Adipose tissue (tissue), 3 donors: ENCODE measurements around the gene EPHA2. TPM values are rescaled to one million over a fixed set of nuclear protein-coding genes. Genes with fewer than 3 reads are reported as not detected.

Experiments
- polyA plus RNA-seq, 3 donors: library from polyadenylated mRNA; stranded (reverse); fragments of 200-250 nt; gene quantifications; one replicate each; pipeline ENCODE4 v1.2.3, GENCODE V29; 2013
- donor health status: healthy with polysubstance abuse.
- donor health status: Bipolar disorder and iron deficiency.
- donor health status: healthy.

EPHA2 gene
- polyA plus RNA-seq, 3 donors, result 4.1 to 20.0 (median 9.4) TPM

Other genes starting within 250 kb of the EPHA2 start
- 10 to 100 TPM; 23.9 to 36.2 (median 33.9) TPM for gene ZBTB17, start 180.0 kb downstream of the EPHA2 start, polyA plus RNA-seq
- not detected for gene SRARP, start 151.8 kb downstream of the EPHA2 start, polyA plus RNA-seq
- gene HSPB7, start 138.0 kb downstream of the EPHA2 start, polyA plus RNA-seq, result 100 to 1,000 TPM in 2 of 3 donors, 10 to 100 TPM in 1; 60.6 to 734 (median 229) TPM
- 1 to 10 TPM in 1 of 3 donors, under 1 TPM in 2; 0.22 to 2.4 (median 0.79) TPM for gene CLCNKA, start 134.0 kb downstream of the EPHA2 start, polyA plus RNA-seq
- gene CLCNKB, start 112.3 kb downstream of the EPHA2 start, polyA plus RNA-seq, result under 1 TPM in 2 of 3 donors, not detected in 1; 0.19 to 0.64 TPM
- 1 to 10 TPM in 1 of 3 donors, under 1 TPM in 1, not detected in 1; 0.04 to 1.6 TPM for gene FAM131C, start 82.4 kb downstream of the EPHA2 start, polyA plus RNA-seq
- gene ARHGEF19, start 56.6 kb upstream of the EPHA2 start, polyA plus RNA-seq, result 1 to 10 TPM; 5.5 to 8.4 (median 6.8) TPM
- gene CPLANE2, start 81.1 kb upstream of the EPHA2 start, polyA plus RNA-seq, result 1 to 10 TPM; 1.8 to 3.3 (median 3.2) TPM
- gene FBXO42, start 196.4 kb upstream of the EPHA2 start, polyA plus RNA-seq, result 10 to 100 TPM in 2 of 3 donors, 1 to 10 TPM in 1; 7.4 to 12.4 (median 10.1) TPM
- gene SZRD1, start 211.2 kb upstream of the EPHA2 start, polyA plus RNA-seq, result 10 to 100 TPM; 30.1 to 93.6 (median 84.9) TPM